HCT116 (cell line): ENCODE measurements around the gene SLC25A29. TPM values are rescaled to one million over a fixed set of nuclear protein-coding genes. Genes with fewer than 3 reads are reported as not detected.

Experiments used
- ATAC-seq: fragments of 200-7000 bp; cut with Tn5 transposase; 2 replicates; pipeline ENCODE4 v1.9.1; 2020; ENCODE audit warnings: mild to moderate bottlenecking, moderate library complexity
- BruUV-seq: library from RNA; stranded (reverse); fragments of 400-500 nt; replicated peaks from 2 replicates; lab custom pipeline; 2021; lab: Mats Ljungman, UMichigan
- CTCF ChIA-PET: fragments of 300-600 bp; sonication (Branson Sonifier 250); formaldehyde crosslinking; loops from one replicate; lab custom pipeline; 2021; ENCODE audit warnings: antibody characterized with exemption; lab: Charles Lee
- POLR2A ChIA-PET: fragments of 300-600, 350-600 bp; sonication (Branson Sonifier 250); formaldehyde crosslinking; loops from one replicate; lab custom pipeline; 2021; ENCODE audit warnings: antibody characterized with exemption; lab: Charles Lee
- RAD21 ChIA-PET, 2 experiments: fragments of 300-600 bp; sonication (Branson Sonifier 250); formaldehyde crosslinking; loops; one replicate each; lab custom pipeline; 2023; ENCODE audit warnings: low total read pairs in 2 of 2; ENCODE audit not compliant: uncharacterized antibody in 2 of 2, unreplicated experiment in 2 of 2, low non-redundant PET in 1 of 2; lab: Charles Lee
- DNase-seq: peaks from one replicate; pipeline ENCODE4 v3.0.0-alpha.2; 2010; ENCODE audit warnings: low read depth, low spot score
- H2AFZ ChIP-seq: fragments of 200-600 bp; shearing (Covaris generic), sonication (generic); 2 replicates; pipeline ENCODE4 v1.6.1; 2017; ENCODE audit warnings: low read depth, mixed run types, mixed read lengths, antibody characterized with exemption, low read length; ENCODE audit not compliant: poor library complexity, severe bottlenecking
- H3K27ac ChIP-seq: 2 replicates; pipeline ENCODE4 v1.5.1; 2012; ENCODE audit warnings: low read depth, low read length
- H3K27me3 ChIP-seq: fragments of 200-600 bp; sonication (generic); 2 replicates; pipeline ENCODE4 v1.6.1; 2016; ENCODE audit warnings: mixed run types, low read length, mixed read lengths; ENCODE audit not compliant: insufficient read depth
- H3K36me3 ChIP-seq, 2 experiments: fragments of 200-500 bp in 1 of 2; fragments of 200-600 bp in 1 of 2; sonication (Bioruptor generic) in 1 of 2; sonication (generic) in 1 of 2; 2 replicates each; pipeline versions ENCODE4 v1.5.1 to v1.6.1; 2014 to 2016; ENCODE audit warnings: low read length in 2 of 2, inconsistent platforms in 1 of 2, mixed read lengths in 1 of 2, mixed run types in 1 of 2; ENCODE audit not compliant: insufficient read depth in 2 of 2, control insufficient read depth in 1 of 2
- H3K4me1 ChIP-seq, 2 experiments: fragments of 200-600 bp in 1 of 2; sonication (generic) in 1 of 2; 2 replicates each; pipeline versions ENCODE4 v1.5.1 to v1.6.1; 2012 to 2017; ENCODE audit warnings: low read length in 2 of 2, inconsistent platforms in 1 of 2, mild to moderate bottlenecking in 1 of 2, mixed read lengths in 1 of 2, mixed run types in 1 of 2, moderate library complexity in 1 of 2; ENCODE audit not compliant: insufficient read depth in 2 of 2, control insufficient read depth in 1 of 2
- H3K4me2 ChIP-seq: fragments of 200-600 bp; sonication (generic); 2 replicates; pipeline ENCODE4 v1.6.1; 2017; ENCODE audit warnings: mixed run types, low read length, mixed read lengths
- H3K4me3 ChIP-seq, 2 experiments: fragments of 200-600 bp in 1 of 2; sonication (generic) in 1 of 2; replicated peaks in 1 of 2; 2 replicates each; pipeline ENCODE4 v1.5.1; 2011 to 2016; ENCODE audit warnings: low read length in 2 of 2, control low read depth in 1 of 2, low read depth in 1 of 2, mild to moderate bottlenecking in 1 of 2, mixed read lengths in 1 of 2, mixed run types in 1 of 2
- H3K79me2 ChIP-seq: fragments of 200-600 bp; sonication (generic); 2 replicates; pipeline ENCODE4 v1.6.1; 2017; ENCODE audit warnings: mild to moderate bottlenecking, mixed run types, low read length, moderate library complexity, mixed read lengths; ENCODE audit not compliant: insufficient read depth
- H3K9ac ChIP-seq: fragments of 200-600 bp; sonication (generic); 2 replicates; pipeline ENCODE4 v1.6.1; 2016; ENCODE audit warnings: low read length, mixed read lengths
- H3K9me2 ChIP-seq: fragments of 200-600 bp; sonication (generic), shearing (Covaris generic); 2 replicates; pipeline ENCODE4 v1.6.1; 2017; ENCODE audit warnings: mixed run types, mild to moderate bottlenecking, moderate library complexity; ENCODE audit not compliant: insufficient read depth
- H3K9me3 ChIP-seq, 2 experiments: fragments of 200-500 bp in 1 of 2; fragments of 200-600 bp in 1 of 2; sonication (Bioruptor generic) in 1 of 2; sonication (generic) in 1 of 2; 2 replicates each; pipeline ENCODE4 v1.6.1; 2014 to 2017; ENCODE audit warnings: low read length in 2 of 2, mixed read lengths in 2 of 2, inconsistent platforms in 1 of 2, low read depth in 1 of 2, mild to moderate bottlenecking in 1 of 2, mixed run types in 1 of 2, moderate library complexity in 1 of 2; ENCODE audit not compliant: control insufficient read depth in 1 of 2, insufficient read depth in 1 of 2
- H4K20me1 ChIP-seq: fragments of 200-600 bp; sonication (generic), shearing (Covaris generic); 2 replicates; pipeline ENCODE4 v1.6.1; 2017; ENCODE audit warnings: mixed run types, mild to moderate bottlenecking, moderate library complexity; ENCODE audit not compliant: insufficient read depth
- CEBPB ChIP-seq: IDR thresholded peaks from 2 replicates; pipeline ENCODE4 v1.6.1; 2012; ENCODE audit warnings: low read depth
- ELF1 ChIP-seq: IDR thresholded peaks from 2 replicates; pipeline ENCODE4 v1.6.1; 2012; ENCODE audit warnings: low read depth, borderline replicate concordance
- EZH2phosphoT487 ChIP-seq: fragments of 200-600 bp; IDR thresholded peaks from 2 replicates; pipeline ENCODE4 v1.6.1; 2018; ENCODE audit warnings: antibody characterized with exemption, borderline replicate concordance
- SIN3A ChIP-seq: IDR thresholded peaks from 2 replicates; pipeline ENCODE4 v1.6.1; 2012; ENCODE audit warnings: low read depth
- SRF ChIP-seq: IDR thresholded peaks from 2 replicates; pipeline ENCODE4 v1.6.1; 2012; ENCODE audit warnings: low read depth
- TCF7L2 ChIP-seq: IDR thresholded peaks from 2 replicates; pipeline ENCODE4 v1.7.0; 2011; ENCODE audit warnings: borderline replicate concordance, inconsistent platforms; ENCODE audit not compliant: insufficient read depth, insufficient read length; ENCODE audit errors: extremely low read depth
- YY1 ChIP-seq: IDR thresholded peaks from 2 replicates; pipeline ENCODE4 v1.6.1; 2011; ENCODE audit warnings: low read length, low read depth, moderate library complexity, mild to moderate bottlenecking; ENCODE audit not compliant: insufficient replicate concordance; ENCODE audit errors: extremely low read depth
- intact Hi-C: fragments of 100-400 bp; cut with micrococcal nuclease; formaldehyde crosslinking; loops from 2 replicates; pipeline ENCODE4 v1.10.0; 2022
- total RNA-seq: library from RNA; stranded (reverse); gene quantifications from one replicate; pipeline ENCODE4 v1.2.1, GENCODE V29; 2021; ENCODE audit not compliant: unreplicated experiment
- TF ChIP-seq, protein P1 (sequence below): IDR thresholded peaks from 2 replicates; pipeline ENCODE4 v1.6.1; 2012
- TF ChIP-seq, protein P2 (sequence below), 3 experiments: fragments of 200-600 bp in 1 of 3; sonication (generic) in 1 of 3; IDR thresholded peaks in 2 of 3; conservative IDR thresholded peaks in 1 of 3; 2 replicates each; pipeline ENCODE4 v1.5.1; 2012 to 2017; ENCODE audit warnings: low read depth in 2 of 3, low read length in 2 of 3, antibody characterized with exemption in 1 of 3, borderline replicate concordance in 1 of 3, control low read depth in 1 of 3, mild to moderate bottlenecking in 1 of 3, mixed read lengths in 1 of 3, mixed run types in 1 of 3, moderate library complexity in 1 of 3; ENCODE audit not compliant: insufficient read depth in 1 of 3
- TF ChIP-seq, protein P3 (sequence below): IDR thresholded peaks from 2 replicates; pipeline ENCODE4 v1.6.1; 2012

The SLC25A29 gene
- total RNA-seq, 1 experiment from 2014 or later: 38.7 TPM

DNA sequence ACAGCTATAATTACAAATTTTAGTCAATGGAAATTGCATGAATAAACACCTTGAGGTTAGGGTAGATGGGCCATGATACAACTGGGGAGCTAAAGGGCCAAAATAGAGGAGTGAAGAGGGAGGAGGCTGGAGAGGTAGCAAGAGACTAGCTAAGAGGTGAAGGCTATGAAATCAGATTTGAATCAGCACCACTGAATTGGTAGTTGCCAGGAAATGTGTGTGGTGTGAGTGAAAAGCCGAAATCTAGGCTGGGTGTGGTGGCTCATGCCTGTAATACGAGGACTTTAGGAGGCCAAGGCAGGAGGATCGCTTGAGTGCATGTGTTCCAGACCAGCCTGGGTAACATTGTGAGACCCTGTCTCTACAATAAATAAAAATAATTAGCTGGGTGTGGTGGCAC is 44.6 kb downstream of the SLC25A29 start:
- ChIA-PET CTCF (interaction anchor here (1.0 kb wide), 1 partner anchor 15 kb away, joined by 3 read pairs; no protein-coding TSS in a partner anchor), POLR2A (no interaction called here), RAD21 (no interaction called here)
- no peak for DNase-seq
- BruUV-seq: no TSS peak
- no peaks in the 10 kb centered on the region for H3K9me3 ChIP-seq
- H3K4me2 ChIP-seq: no peak overlapping the region
- no peak for ATAC-seq
- no peaks in the 10 kb centered on the region for H3K9me2 ChIP-seq
- intact Hi-C loops: no loop called here
- H2AFZ ChIP-seq: no peak overlapping the region
- no peak for TF ChIP-seq YY1
- TF ChIP-seq EZH2phosphoT487: no peak
- TF ChIP-seq, protein P1, sequence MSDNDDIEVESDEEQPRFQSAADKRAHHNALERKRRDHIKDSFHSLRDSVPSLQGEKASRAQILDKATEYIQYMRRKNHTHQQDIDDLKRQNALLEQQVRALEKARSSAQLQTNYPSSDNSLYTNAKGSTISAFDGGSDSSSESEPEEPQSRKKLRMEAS: no peak
- TF ChIP-seq SIN3A: no peak
- TF ChIP-seq ELF1: no peak
- TF ChIP-seq, protein P2, sequence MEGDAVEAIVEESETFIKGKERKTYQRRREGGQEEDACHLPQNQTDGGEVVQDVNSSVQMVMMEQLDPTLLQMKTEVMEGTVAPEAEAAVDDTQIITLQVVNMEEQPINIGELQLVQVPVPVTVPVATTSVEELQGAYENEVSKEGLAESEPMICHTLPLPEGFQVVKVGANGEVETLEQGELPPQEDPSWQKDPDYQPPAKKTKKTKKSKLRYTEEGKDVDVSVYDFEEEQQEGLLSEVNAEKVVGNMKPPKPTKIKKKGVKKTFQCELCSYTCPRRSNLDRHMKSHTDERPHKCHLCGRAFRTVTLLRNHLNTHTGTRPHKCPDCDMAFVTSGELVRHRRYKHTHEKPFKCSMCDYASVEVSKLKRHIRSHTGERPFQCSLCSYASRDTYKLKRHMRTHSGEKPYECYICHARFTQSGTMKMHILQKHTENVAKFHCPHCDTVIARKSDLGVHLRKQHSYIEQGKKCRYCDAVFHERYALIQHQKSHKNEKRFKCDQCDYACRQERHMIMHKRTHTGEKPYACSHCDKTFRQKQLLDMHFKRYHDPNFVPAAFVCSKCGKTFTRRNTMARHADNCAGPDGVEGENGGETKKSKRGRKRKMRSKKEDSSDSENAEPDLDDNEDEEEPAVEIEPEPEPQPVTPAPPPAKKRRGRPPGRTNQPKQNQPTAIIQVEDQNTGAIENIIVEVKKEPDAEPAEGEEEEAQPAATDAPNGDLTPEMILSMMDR (IDR thresholded peaks at IDR 0.05 in 2 of 3, conservative IDR thresholded peaks at IDR 0.05 in 1 of 3; ENCODE audit: borderline replicate concordance in 1 of 3, insufficient read depth in 1 of 3, low read depth in 2 of 3, low read length in 2 of 3): no peak
- no peak for TF ChIP-seq CEBPB
- TF ChIP-seq, protein P3, sequence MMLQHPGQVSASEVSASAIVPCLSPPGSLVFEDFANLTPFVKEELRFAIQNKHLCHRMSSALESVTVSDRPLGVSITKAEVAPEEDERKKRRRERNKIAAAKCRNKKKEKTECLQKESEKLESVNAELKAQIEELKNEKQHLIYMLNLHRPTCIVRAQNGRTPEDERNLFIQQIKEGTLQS: no peak
- no peak for TF ChIP-seq TCF7L2
- no peak for TF ChIP-seq SRF
- H4K20me1 ChIP-seq: peaks cover 28% of the 10 kb centered on the region; the same call in 1 of the 2 replicates
- H3K79me2 ChIP-seq: peaks cover 100% of the 10 kb centered on the region
- no peak overlapping the region for H3K4me3 ChIP-seq
- no peak overlapping the region for H3K9ac ChIP-seq
- H3K27me3 ChIP-seq: no peaks in the 10 kb centered on the region
- H3K27ac ChIP-seq: no peak overlapping the region
- H3K4me1 ChIP-seq: no peaks in the 10 kb centered on the region
- peaks cover 6 to 15% of the 10 kb centered on the region in 2 experiments; a peak in 1 of 4 replicates for H3K36me3 ChIP-seq
